T-helper 17 cell (primary cell): ENCODE results near the gene KISS1R. TPM values are rescaled to one million over a fixed set of nuclear protein-coding genes. Genes with fewer than 3 reads are reported as not detected.

Experiments used
- ATAC-seq: fragments of 150-1000 bp; cut with Tn5 transposase; 2 replicates; pipeline ENCODE4 v1.10.0; 2021; ENCODE audit warnings: mild to moderate bottlenecking, moderate library complexity
- DNase-seq, 3 donors: peaks; one replicate each; pipeline versions ENCODE4 v3.0.0 to v3.0.0-alpha.2; 2020 to 2021
- H3K9me3 ChIP-seq: one replicate; pipeline ENCODE4 v1.7.0; 2013; ENCODE audit warnings: low read length, mild to moderate bottlenecking; ENCODE audit not compliant: control insufficient read depth, poor library complexity, severe bottlenecking
- H3K27ac Mint-ChIP-seq: one replicate; pipeline ENCODE4 v1.8.0; 2022; ENCODE audit warnings: mild to moderate bottlenecking, moderate library complexity, mixed read lengths
- H3K27me3 Mint-ChIP-seq: one replicate; pipeline ENCODE4 v1.8.0; 2022; ENCODE audit warnings: mixed read lengths
- H3K36me3 Mint-ChIP-seq: one replicate; pipeline ENCODE4 v1.8.0; 2022; ENCODE audit warnings: low read depth, mixed read lengths
- H3K4me1 Mint-ChIP-seq: one replicate; pipeline ENCODE4 v1.8.0; 2022; ENCODE audit warnings: mild to moderate bottlenecking, mixed read lengths
- H3K4me3 Mint-ChIP-seq: one replicate; pipeline ENCODE4 v1.8.0; 2022; ENCODE audit warnings: mild to moderate bottlenecking, moderate library complexity, mixed read lengths
- total RNA-seq, 4 donors: library from RNA in 2 of 4; stranded (reverse) in 2 of 4; gene quantifications; one replicate each; pipeline ENCODE4 v1.2.3 and lab custom pipeline; 2022 to 2026

The KISS1R gene
- total RNA-seq, 2 donors from 2014 or later, result 0.94 to 0.99 TPM

- DNase-seq (no peak), ATAC-seq (no peak)
- H3K4me3 Mint-ChIP-seq, result peak overlapping the region; percentile 84
- H3K36me3 Mint-ChIP-seq, result no peaks in the 10 kb centered on the region
- no peaks in the 10 kb centered on the region for H3K9me3 ChIP-seq
- no peaks in the 10 kb centered on the region for H3K27me3 Mint-ChIP-seq
- peak overlapping the region; percentile 24 for H3K27ac Mint-ChIP-seq
- H3K4me1 Mint-ChIP-seq, result peaks cover 6% of the 10 kb centered on the region
Observed at GRCh38 chr19:926589-927350, 9.6 kb downstream of the KISS1R start.

DNA sequence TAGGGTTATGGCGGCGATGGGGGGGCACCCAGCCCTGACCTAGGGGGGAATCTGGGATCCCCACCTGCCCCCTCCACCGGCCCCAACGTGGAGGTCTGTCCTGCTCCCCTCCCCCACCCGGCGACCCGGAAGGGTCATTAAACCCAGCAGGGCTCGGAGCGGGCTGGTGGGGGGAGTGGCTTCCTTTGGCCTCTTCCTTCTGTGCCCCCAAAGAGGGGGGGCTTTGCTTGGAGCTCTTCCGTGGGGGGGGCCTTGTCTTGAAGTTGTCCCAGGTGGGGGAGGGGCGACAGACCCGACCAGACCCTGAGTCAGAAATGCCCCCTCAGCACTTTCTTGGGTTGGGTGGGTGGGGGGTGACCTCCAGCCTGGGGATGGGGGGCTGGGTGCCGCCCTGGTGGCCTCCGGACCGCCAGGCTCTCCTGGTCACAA is 10.2 kb downstream of the KISS1R start:
- ATAC-seq (no peak), DNase-seq (no peak)
- peaks cover 7% of the 10 kb centered on the region for H3K4me1 Mint-ChIP-seq
- H3K9me3 ChIP-seq, result no peaks in the 10 kb centered on the region
- no peaks in the 10 kb centered on the region for H3K36me3 Mint-ChIP-seq
- H3K27ac Mint-ChIP-seq, result no peak overlapping the region
- peak overlapping the region; percentile 84 for H3K4me3 Mint-ChIP-seq
- H3K27me3 Mint-ChIP-seq, result no peaks in the 10 kb centered on the region

DNA sequence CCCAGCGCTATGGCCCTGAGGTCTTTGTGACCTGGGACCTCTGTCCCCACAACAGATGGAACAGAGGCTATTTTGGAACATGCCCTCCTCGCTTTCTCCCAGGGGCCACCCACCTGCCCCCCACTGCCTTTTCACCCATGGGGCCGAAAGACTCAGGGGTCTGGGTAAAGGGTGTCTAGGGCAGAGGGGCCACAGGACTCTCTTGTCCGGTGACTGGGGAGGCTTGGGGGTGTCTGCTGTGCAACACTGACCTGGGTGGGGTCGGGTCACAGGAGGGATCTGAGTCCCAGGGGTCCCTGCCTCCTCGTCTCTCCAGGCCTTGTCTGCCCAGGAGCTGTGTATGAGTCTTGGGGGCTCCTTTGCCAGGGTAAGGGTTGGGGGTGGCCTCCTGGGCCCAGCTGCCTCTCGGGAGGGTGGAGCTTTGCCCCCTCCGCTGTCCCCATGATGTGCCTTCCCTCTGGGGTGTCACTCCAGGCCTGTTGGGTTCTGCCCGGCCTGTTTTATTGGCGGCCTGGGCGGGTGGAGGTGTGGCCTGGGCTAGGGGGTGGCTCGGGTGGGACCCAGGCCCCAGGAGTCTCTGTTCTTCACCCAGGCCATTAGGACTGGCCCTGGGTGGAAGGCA is 10.8 kb downstream of the KISS1R start:
- peak overlapping the region; percentile 84 for H3K4me3 Mint-ChIP-seq
- no peak overlapping the region for H3K27ac Mint-ChIP-seq
- DNase-seq (no peak), ATAC-seq (no peak)
- H3K36me3 Mint-ChIP-seq, result peaks cover 2% of the 10 kb centered on the region
- H3K27me3 Mint-ChIP-seq, result no peaks in the 10 kb centered on the region
- no peaks in the 10 kb centered on the region for H3K9me3 ChIP-seq
- peaks cover 10% of the 10 kb centered on the region for H3K4me1 Mint-ChIP-seq

- DNase-seq (no peak), ATAC-seq (no peak)
- Mint-ChIP-seq H3K27me3 (no peaks in the 10 kb centered on the region), H3K27ac (no peak overlapping the region), H3K4me1 (peaks cover 15% of the 10 kb centered on the region), H3K4me3 (no peak overlapping the region), H3K36me3 (peaks cover 2% of the 10 kb centered on the region)
- no peaks in the 10 kb centered on the region for H3K9me3 ChIP-seq
Observed at GRCh38 chr19:928471-929202, 11.5 kb downstream of the KISS1R start.

GRCh38 chr19:929203-929890 is 12.2 kb downstream of the KISS1R start:
- no peak overlapping the region for H3K27ac Mint-ChIP-seq
- ATAC-seq, result no peak
- H3K4me3 Mint-ChIP-seq, result no peak overlapping the region
- H3K9me3 ChIP-seq, result no peaks in the 10 kb centered on the region
- DNase-seq, result no peak
- H3K36me3 Mint-ChIP-seq, result peaks cover 2% of the 10 kb centered on the region
- peaks cover 13% of the 10 kb centered on the region for H3K4me1 Mint-ChIP-seq
- no peaks in the 10 kb centered on the region for H3K27me3 Mint-ChIP-seq

DNA sequence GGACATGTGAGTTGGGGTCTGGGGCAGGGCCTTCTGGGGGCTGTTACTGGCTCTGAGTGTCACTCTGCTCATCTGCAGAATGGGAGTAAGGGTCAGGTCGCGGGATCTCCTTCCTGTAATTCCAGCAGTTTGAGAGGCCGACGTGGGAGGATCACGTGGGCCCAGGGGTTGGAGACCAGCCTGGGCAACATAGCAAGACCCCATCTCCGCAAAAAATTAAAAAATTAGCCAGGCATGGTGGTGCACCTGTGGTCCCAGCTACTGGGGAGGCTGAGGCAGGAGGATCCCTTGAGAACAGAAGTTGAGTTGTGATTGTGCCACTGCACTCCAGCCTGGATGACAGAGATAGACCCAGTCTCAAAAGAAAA is 12.7 kb downstream of the KISS1R start:
- no peak for DNase-seq
- no peak overlapping the region for H3K4me3 Mint-ChIP-seq
- no peaks in the 10 kb centered on the region for H3K27me3 Mint-ChIP-seq
- ATAC-seq, result no peak
- no peaks in the 10 kb centered on the region for H3K9me3 ChIP-seq
- no peak overlapping the region for H3K27ac Mint-ChIP-seq
- peaks cover 13% of the 10 kb centered on the region for H3K4me1 Mint-ChIP-seq
- peaks cover 2% of the 10 kb centered on the region for H3K36me3 Mint-ChIP-seq

DNA sequence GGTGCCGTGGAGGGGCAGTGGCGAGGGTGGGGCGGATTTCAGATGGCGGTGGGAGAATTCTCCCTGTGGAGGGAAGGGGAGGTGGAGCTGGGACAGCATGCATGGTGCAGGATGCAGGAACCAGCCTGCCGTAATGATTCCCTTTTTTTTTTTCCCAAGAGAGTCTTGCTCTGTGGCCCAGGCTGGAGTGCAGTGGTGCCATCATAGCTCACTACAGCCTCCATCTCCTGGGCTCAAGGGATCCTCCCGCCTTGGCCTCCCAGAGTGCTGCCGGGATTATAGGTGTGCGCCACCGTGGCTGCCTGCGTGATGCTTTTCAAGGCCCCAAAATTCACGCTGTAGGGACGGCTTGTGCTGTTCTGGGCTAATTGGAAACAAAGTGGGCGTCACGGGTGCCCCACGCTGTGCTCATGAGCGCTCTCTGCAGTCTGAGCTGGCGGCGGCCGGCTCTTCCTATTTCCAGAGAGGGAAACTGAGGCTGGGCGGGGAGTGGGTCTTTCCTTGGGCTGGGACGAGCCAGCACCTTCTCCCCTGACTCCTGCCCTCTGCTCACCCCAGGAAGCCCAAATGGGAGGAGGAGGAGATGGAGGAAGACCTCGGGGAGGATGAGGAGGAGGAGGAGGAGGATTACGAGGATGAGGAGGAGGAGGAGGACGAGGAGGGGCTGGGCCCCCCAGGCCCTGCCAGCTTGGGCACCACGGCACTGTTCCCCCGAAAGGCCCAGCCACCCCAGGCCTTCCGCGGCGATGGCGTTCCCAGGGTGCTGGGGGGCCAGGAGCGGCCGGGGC is 14.9 kb downstream of the KISS1R start:
- Mint-ChIP-seq H3K27me3 (no peaks in the 10 kb centered on the region), H3K4me1 (peaks cover 14% of the 10 kb centered on the region), H3K27ac (peak overlapping the region; percentile 63), H3K36me3 (peaks cover 2% of the 10 kb centered on the region), H3K4me3 (peak overlapping the region; percentile 76)
- DNase-seq, result no peak
- no peak for ATAC-seq
- H3K9me3 ChIP-seq, result no peaks in the 10 kb centered on the region

DNA sequence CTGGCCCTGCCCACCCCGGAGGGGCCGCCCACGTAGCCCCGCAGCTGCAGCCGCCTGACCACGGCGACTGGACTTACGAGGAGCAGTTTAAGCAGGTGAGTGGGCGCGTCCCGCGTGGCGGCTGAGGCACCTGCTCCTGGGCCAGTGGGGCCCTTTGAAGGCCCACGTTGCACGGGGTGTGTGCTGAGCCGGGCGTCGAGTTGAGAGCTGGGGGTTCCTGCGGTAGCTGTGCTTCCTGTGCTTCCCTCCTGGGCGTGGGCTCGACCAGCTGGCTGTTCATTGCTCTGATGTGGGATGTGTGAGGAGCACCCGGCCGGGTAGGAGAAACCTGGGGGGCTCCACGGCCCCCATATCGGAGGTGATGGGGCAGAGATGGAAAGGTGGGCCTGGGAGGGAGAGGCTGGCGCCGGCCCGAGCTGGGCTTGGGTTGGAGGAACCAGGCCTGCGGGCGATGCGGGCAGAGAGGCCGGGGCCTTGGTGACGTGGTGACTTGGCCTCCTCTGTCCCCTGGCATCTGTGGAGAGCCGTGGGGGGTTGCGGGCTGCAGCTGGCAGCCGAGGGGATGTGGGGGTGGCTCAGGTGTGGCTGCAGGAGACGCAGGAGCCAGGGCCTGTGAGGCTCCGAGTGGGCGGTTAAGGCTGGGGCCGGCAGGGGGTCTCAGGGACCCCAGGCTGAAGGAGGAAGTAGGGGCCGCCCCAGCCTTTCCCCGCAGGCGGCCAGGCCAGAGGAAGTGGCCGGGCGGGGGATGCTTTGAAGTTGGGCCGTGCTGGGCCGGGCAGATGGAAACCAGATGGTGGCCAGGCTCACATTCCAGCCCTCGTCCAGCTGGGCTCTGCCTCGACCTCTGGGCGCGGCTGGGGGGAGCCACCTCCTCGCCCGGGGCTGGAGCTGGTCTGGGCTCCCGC is 15.8 kb downstream of the KISS1R start:
- ATAC-seq (peak; percentile 77), DNase-seq (no peak)
- Mint-ChIP-seq H3K27ac (peak overlapping the region; percentile 63), H3K36me3 (peaks cover 4% of the 10 kb centered on the region), H3K4me3 (peak overlapping the region; percentile 93), H3K27me3 (no peaks in the 10 kb centered on the region), H3K4me1 (peaks cover 18% of the 10 kb centered on the region)
- H3K9me3 ChIP-seq, result no peaks in the 10 kb centered on the region

GRCh38 chr19:933553-933882 is 16.4 kb downstream of the KISS1R start:
- H3K27ac Mint-ChIP-seq, result no peak overlapping the region
- no peak overlapping the region for H3K4me3 Mint-ChIP-seq
- H3K9me3 ChIP-seq, result no peaks in the 10 kb centered on the region
- H3K36me3 Mint-ChIP-seq, result peaks cover 4% of the 10 kb centered on the region
- H3K4me1 Mint-ChIP-seq, result peaks cover 18% of the 10 kb centered on the region
- no peaks in the 10 kb centered on the region for H3K27me3 Mint-ChIP-seq
- no peak for ATAC-seq
- DNase-seq, result no peak

GRCh38 chr19:934197-934840 is 17.2 kb downstream of the KISS1R start:
- no peak overlapping the region for H3K4me3 Mint-ChIP-seq
- H3K4me1 Mint-ChIP-seq, result peaks cover 18% of the 10 kb centered on the region
- no peaks in the 10 kb centered on the region for H3K27me3 Mint-ChIP-seq
- no peak overlapping the region for H3K27ac Mint-ChIP-seq
- no peak for ATAC-seq
- H3K9me3 ChIP-seq, result no peaks in the 10 kb centered on the region
- DNase-seq, result no peak
- peaks cover 4% of the 10 kb centered on the region for H3K36me3 Mint-ChIP-seq

DNA sequence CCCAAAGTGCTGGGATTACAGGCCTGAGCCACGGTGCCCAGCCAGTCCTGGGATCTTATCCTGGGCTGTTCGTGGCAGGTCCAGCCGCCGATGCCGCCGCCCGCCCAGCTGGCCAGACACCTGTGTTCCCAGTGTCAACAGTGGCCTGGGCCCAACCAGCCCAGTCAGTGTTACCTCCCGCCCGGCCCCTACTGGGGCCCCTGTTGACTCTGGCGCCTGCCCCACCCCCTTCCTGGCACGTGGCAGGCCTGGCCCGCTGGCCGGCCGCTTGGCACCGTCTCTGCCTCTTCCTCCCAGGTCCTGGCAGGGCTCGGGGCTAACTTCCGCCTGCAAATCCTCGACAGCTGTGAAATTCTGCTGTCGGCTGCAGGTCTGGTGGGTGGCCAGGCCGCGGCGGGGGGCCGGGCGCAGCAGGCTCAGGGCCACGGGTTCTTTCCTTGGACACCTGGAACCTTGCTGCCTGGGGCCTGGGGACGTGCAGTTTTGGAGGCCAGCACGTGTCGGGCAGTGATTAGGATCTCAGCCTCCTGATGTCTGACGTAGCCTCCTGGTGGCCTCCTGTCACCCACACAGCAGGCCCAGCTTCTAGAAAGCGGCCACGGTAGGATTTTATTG is 17.8 kb downstream of the KISS1R start:
- no peak for ATAC-seq
- H3K36me3 Mint-ChIP-seq, result peaks cover 4% of the 10 kb centered on the region
- H3K9me3 ChIP-seq, result no peaks in the 10 kb centered on the region
- peaks cover 23% of the 10 kb centered on the region for H3K4me1 Mint-ChIP-seq
- DNase-seq, result no peak
- no peaks in the 10 kb centered on the region for H3K27me3 Mint-ChIP-seq
- H3K27ac Mint-ChIP-seq, result no peak overlapping the region
- H3K4me3 Mint-ChIP-seq, result no peak overlapping the region
